ENCODE results near the gene ZNF839. TPM values are rescaled to one million over a fixed set of nuclear protein-coding genes. Genes with fewer than 3 reads are reported as not detected.
"Not testable (repeated sequence)": the region's sequence is repeated elsewhere in the genome, so short reads cannot be mapped to it uniquely, and the experiment has no call there.

Gene ZNF839
- total and polyA plus RNA-seq, 5 donors = 5.7 to 11.0 (median 7.0) TPM

DNA sequence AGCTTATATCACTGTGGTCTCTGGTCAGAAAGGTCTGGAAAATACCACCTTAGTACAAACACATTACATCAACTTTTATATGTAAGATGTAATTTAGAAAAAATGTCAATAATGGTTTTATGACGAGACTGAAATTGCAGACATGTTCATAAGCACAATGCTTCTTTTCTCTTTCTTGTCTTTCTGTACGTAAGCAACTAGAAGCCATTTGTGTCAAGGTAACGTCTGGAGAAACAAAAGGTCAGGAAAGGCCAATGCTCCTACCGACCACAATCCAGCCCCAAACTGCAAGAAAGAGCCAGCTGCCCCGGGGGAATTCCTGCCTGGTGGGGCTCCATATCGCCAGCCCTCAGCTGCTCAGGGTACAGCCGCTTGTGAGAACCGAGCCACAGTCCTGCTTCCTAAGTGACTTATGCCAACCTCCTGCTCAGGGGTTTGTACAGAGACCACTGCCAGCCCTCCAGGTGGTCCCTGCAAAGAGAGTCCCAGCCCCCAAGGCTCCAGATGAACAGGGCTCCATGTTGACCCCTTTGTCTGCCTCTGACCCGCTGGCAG is 6.3 kb downstream of the ZNF839 start:
- no peaks in the 10 kb centered on the region for H3K4me1 ChIP-seq (ENCODE audit: control insufficient read depth, insufficient read depth, low read length)
- intact Hi-C loops (cut with DNase I) = no loop called here
- ATAC-seq (no peak), DNase-seq (peak in 1 of 3 donors; percentile 14)
- H3K4me3 ChIP-seq (ENCODE audit: low read length) = no peak overlapping the region
- H3K27me3 ChIP-seq (ENCODE audit: control insufficient read depth, insufficient read depth) = no peaks in the 10 kb centered on the region
- no peak overlapping the region for H3K27ac ChIP-seq (ENCODE audit: low read length)
- H3K9me3 ChIP-seq (ENCODE audit: control insufficient read depth, low read length) = no peaks in the 10 kb centered on the region
- WGBS = 81% methylated on average over 9 of the region's 9 CpGs

DNA sequence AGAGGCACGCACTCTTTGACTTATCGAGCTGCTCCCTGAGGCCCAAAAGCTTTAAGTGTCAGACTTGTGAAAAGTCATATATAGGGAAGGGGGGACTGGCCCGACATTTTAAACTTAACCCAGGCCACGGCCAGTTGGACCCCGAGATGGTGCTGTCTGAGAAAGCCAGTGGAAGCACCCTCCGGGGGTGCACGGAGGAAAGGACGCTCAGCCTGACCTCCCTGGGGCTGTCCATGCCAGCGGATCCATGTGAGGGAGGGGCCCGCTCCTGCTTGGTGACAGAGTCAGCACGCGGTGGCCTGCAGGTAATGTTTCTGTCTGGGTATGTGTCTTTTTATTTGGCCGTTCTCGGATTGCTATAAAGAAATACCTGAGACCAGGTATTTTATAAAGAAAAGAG is 7.0 kb downstream of the ZNF839 start:
- Histone ChIP-seq H3K27me3 (ENCODE audit: control insufficient read depth, insufficient read depth) (no peaks in the 10 kb centered on the region), H3K4me1 (ENCODE audit: control insufficient read depth, insufficient read depth, low read length) (no peaks in the 10 kb centered on the region), H3K9me3 (ENCODE audit: control insufficient read depth, low read length) (no peaks in the 10 kb centered on the region), H3K27ac (ENCODE audit: low read length) (no peak overlapping the region), H3K4me3 (ENCODE audit: low read length) (no peak overlapping the region)
- ATAC-seq (no peak), DNase-seq (peak in 1 of 3 donors; percentile 42)
- intact Hi-C loops (cut with DNase I) = no loop called here
- 95% methylated on average over 14 of the region's 14 CpGs for WGBS

DNA sequence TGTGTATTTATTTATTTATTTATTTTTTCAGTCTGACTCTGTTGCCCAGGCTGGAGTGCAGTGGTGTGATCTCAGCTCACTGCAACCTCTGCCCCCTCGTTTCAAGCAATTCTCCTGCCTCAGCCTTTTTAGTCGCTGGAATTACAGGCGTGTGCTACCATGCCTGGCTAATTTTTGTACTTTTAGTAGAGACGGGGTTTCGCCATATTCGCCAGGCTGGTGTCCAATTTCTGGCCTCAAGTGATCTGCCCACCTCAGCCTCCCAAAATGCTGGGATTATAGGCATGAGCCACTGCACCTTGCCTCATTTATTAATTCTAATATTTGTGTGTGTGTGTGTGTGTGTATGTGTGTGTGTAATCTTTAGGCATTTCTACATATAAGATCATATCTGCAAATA is 9.8 kb downstream of the ZNF839 start:
- 93% methylated on average over 6 of the region's 6 CpGs for WGBS
- intact Hi-C loops (cut with DNase I); DNase-seq; H3K9me3 ChIP-seq (ENCODE audit: control insufficient read depth, low read length); ATAC-seq; H3K27ac ChIP-seq (ENCODE audit: low read length); H3K4me3 ChIP-seq (ENCODE audit: low read length); H3K27me3 ChIP-seq (ENCODE audit: control insufficient read depth, insufficient read depth); H3K4me1 ChIP-seq (ENCODE audit: control insufficient read depth, insufficient read depth, low read length): not testable (repeated sequence)

DNA sequence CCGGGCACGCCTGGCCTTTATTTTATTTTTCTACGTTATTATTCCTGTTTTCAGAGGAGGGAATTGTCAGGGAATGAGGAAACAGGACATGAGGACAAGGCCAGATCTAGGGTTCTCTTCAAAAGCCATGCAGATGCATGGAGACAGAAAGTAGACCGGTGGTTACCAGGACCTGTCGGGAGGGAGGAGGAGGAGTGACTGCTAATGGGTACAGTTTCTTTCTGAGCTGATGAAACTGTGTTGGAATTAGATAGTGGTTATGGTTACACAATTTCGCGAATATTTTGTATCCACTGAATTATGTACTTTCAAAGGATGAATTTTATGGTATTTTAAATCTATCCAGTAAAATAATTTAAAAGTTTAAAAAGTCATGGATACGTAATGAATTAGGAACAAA is 11.3 kb downstream of the ZNF839 start:
- H3K4me3 ChIP-seq (ENCODE audit: low read length) = no peak overlapping the region
- ATAC-seq (no peak), DNase-seq (no peak)
- intact Hi-C loops (cut with DNase I) = no loop called here
- 95% methylated on average over 8 of the region's 8 CpGs for whole genome bisulfite sequencing
- H3K9me3 ChIP-seq (ENCODE audit: control insufficient read depth, low read length) = no peaks in the 10 kb centered on the region
- no peaks in the 10 kb centered on the region for H3K4me1 ChIP-seq (ENCODE audit: control insufficient read depth, insufficient read depth, low read length)
- no peaks in the 10 kb centered on the region for H3K27me3 ChIP-seq (ENCODE audit: control insufficient read depth, insufficient read depth)
- H3K27ac ChIP-seq (ENCODE audit: low read length) = no peak overlapping the region

DNA sequence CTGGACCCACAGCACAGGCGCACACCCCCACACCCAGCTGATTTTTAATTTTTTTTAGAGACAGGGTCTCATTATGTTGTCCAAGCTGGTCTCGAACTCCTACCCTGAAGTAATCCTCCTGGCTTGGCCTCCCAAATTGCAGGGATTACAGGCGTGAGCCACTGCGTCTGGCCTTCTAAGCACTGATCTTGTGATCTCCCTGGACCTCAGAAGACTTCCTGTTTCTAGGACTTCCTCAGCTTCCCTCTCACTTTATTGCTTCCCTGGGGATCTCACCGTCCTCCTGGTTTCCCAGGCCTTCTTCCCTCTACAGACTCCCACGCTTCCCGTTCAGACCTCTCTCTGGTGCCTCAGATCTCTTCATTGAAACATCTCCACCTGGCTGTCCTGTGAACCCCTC is 13.8 kb downstream of the ZNF839 start:
- Histone ChIP-seq H3K4me1 (ENCODE audit: control insufficient read depth, insufficient read depth, low read length) (no peaks in the 10 kb centered on the region), H3K27ac (ENCODE audit: low read length) (no peak overlapping the region), H3K9me3 (ENCODE audit: control insufficient read depth, low read length) (no peaks in the 10 kb centered on the region), H3K27me3 (ENCODE audit: control insufficient read depth, insufficient read depth) (no peaks in the 10 kb centered on the region), H3K4me3 (ENCODE audit: low read length) (no peak overlapping the region)
- WGBS = 75% methylated on average over 7 of the region's 7 CpGs
- DNase-seq = no peak
- no peak for ATAC-seq
- intact Hi-C loops (cut with DNase I) = no loop called here

DNA sequence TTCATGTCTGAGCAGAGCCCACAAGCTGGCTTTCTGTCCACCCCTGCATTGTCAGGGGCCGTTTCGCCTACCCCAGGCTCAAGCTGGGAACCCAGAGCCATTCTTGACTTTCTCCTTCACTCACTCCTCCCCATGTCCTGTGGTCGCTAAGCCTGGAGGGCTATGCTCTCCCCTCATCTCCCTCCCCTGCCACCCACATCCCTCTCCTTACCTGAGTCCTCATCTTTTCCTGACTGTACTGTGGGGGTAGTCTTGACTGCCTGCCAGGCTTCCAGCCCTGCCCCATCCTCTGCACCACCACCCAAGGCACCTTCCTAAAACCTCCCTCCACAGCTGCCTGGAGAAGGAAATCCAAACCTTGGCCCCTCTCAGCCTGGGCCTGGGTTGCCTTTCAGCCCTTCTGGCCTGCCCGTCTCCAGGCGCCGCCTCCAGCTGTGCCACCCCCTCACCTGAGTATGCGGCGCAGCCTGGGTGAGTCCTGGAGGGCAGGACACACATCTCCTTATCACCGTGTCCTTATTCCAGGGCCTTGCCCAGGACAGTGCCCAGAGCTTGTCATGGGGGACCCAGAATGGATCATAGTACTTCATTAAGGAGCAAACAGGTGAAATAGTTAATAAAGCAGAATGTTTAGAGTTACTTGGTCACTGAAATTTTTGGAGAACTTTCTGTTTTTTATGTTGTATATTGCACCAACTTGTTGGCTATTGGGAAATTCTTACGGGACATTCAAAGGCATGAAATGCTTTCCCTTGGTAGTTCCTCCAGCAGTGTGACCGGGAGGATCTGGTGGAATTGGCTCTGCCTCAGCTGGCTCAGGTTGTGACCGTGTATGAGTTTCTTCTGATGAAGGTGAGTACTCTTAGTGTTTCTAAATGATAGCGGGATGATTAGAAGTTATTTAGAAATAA is 14.5 kb downstream of the ZNF839 start:
- ATAC-seq = peak in 1 of 2 donors; percentile 22
- no peaks in the 10 kb centered on the region for H3K27me3 ChIP-seq (ENCODE audit: control insufficient read depth, insufficient read depth)
- H3K4me3 ChIP-seq (ENCODE audit: low read length) = no peak overlapping the region
- no peaks in the 10 kb centered on the region for H3K9me3 ChIP-seq (ENCODE audit: control insufficient read depth, low read length)
- peak in 2 of 3 donors; percentile 39 to 42 for DNase-seq
- intact Hi-C loops (cut with DNase I) = no loop called here
- H3K4me1 ChIP-seq (ENCODE audit: control insufficient read depth, insufficient read depth, low read length) = no peaks in the 10 kb centered on the region
- 91% methylated on average over 13 of the region's 13 CpGs for WGBS
- H3K27ac ChIP-seq (ENCODE audit: low read length) = no peak overlapping the region

DNA sequence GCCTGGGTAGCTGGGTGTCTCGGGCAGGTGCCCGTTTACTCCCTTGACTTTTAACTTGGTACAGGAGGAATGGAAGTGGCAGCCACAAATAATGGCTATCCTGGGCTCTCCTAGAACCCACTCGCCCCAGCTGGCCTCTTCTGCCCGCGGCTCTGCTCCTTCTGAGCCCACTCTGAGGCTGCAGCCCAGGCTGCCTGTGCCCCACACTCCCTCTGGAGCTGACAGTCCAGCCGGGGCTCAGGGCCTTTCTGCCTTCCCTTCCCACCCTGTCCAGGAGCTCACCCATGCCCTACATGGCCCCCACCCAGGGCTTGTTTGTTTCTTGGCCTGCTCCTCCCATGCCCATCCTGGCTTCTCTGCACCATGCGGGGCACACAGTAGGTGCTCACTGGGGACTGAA is 15.6 kb downstream of the ZNF839 start:
- Histone ChIP-seq H3K4me1 (ENCODE audit: control insufficient read depth, insufficient read depth, low read length) (no peaks in the 10 kb centered on the region), H3K27me3 (ENCODE audit: control insufficient read depth, insufficient read depth) (no peaks in the 10 kb centered on the region), H3K4me3 (ENCODE audit: low read length) (no peak overlapping the region), H3K27ac (ENCODE audit: low read length) (no peak overlapping the region), H3K9me3 (ENCODE audit: control insufficient read depth, low read length) (no peaks in the 10 kb centered on the region)
- peak in 1 of 2 donors; percentile 52 for ATAC-seq
- intact Hi-C loops (cut with DNase I) = no loop called here
- DNase-seq = peak in 1 of 3 donors; percentile 22
- 94% methylated on average over 7 of the region's 7 CpGs for WGBS

DNA sequence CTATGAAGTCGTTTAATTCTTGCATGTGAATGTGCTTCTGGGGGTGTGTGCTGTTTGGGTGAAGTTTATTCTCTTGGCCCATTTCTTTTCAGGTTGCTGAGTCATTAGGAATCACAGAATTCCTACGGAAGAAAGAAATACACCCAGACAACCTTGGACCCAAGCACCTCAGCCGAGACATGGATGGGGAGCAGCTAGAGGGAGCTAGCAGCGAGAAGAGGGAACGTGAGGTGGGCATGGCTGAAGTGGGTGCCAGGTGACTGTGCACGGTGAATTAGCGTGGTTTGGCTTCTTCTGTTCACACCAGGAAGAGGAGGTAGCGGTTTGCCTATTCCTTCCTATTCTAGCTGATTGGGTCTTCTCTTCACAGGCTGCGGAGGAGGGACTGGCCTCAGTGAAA is 19.2 kb downstream of the ZNF839 start:
- Histone ChIP-seq H3K4me1 (ENCODE audit: control insufficient read depth, insufficient read depth, low read length) (no peaks in the 10 kb centered on the region), H3K27ac (ENCODE audit: low read length) (no peak overlapping the region), H3K4me3 (ENCODE audit: low read length) (no peak overlapping the region), H3K9me3 (ENCODE audit: control insufficient read depth, low read length) (no peaks in the 10 kb centered on the region), H3K27me3 (ENCODE audit: control insufficient read depth, insufficient read depth) (no peaks in the 10 kb centered on the region)
- intact Hi-C loops (cut with DNase I) = no loop called here
- DNase-seq (no peak), ATAC-seq (no peak)
- 91% methylated on average over 9 of the region's 9 CpGs for WGBS

DNA sequence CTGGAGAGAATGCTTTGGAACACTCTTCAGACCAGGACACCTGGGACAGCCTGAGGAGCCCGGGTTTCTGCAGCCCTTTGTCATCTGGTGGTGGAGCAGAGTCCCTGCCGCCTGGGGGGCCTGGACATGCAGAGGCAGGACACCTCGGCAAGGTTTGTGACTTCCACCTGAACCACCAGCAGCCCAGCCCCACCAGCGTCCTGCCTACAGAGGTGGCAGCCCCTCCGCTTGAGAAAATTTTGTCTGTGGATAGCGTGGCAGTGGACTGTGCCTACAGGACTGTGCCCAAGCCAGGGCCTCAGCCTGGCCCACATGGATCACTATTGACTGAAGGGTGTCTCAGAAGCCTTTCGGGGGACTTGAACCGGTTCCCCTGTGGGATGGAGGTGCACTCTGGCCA is 22.0 kb downstream of the ZNF839 start:
- ATAC-seq (no peak), DNase-seq (no peak)
- intact Hi-C loops (cut with DNase I) = no loop called here
- no peaks in the 10 kb centered on the region for H3K9me3 ChIP-seq (ENCODE audit: control insufficient read depth, low read length)
- H3K27me3 ChIP-seq (ENCODE audit: control insufficient read depth, insufficient read depth) = no peaks in the 10 kb centered on the region
- H3K27ac ChIP-seq (ENCODE audit: low read length) = no peak overlapping the region
- no peaks in the 10 kb centered on the region for H3K4me1 ChIP-seq (ENCODE audit: control insufficient read depth, insufficient read depth, low read length)
- H3K4me3 ChIP-seq (ENCODE audit: low read length) = no peak overlapping the region
- WGBS = 91% methylated on average over 8 of the region's 8 CpGs

DNA sequence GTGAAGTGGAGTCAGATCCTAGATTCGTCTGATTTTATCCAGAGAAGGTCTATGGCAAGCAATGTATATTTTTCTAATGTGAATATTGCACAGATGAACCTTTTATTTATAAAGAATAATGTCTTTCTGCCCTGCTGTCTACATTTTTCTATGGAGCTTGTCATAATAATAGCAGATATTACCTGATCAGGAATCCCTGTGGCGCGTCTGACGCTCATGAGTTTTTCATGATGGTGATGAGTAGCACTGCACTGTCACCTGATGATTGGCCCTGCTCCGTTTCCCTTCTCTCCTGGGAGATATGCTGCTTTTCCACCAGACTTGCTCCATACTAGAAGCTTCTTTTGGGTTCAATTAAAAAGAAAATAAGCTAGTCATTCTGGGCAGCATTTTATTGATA is 22.7 kb downstream of the ZNF839 start:
- H3K9me3 ChIP-seq (ENCODE audit: control insufficient read depth, low read length) = no peaks in the 10 kb centered on the region
- H3K4me3 ChIP-seq (ENCODE audit: low read length) = no peak overlapping the region
- H3K4me1 ChIP-seq (ENCODE audit: control insufficient read depth, insufficient read depth, low read length) = no peaks in the 10 kb centered on the region
- DNase-seq (no peak), ATAC-seq (no peak)
- WGBS = 85% methylated on average over 5 of the region's 5 CpGs
- intact Hi-C loops (cut with DNase I) = no loop called here
- no peaks in the 10 kb centered on the region for H3K27me3 ChIP-seq (ENCODE audit: control insufficient read depth, insufficient read depth)
- H3K27ac ChIP-seq (ENCODE audit: low read length) = no peak overlapping the region

DNA sequence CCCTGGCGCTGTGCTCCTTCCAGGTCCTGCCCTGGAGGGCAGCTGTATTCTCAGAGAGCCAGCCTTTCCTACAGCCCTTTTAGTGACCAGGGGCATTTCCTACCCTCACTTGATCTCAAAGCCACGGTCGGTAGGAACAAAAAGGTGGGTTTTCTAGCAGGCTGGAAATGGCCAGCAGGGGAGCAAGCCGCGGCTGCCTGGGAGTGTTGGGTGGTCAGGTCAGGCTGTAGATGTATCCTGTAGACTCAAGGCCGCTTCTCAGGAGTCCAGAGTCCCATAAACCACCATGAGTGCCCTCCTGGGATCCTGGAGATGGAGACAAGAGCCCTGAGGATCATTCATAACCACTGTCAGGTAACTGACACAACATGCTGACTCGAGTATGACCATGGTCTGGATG is 24.5 kb downstream of the ZNF839 start:
- intact Hi-C loops (cut with DNase I) = no loop called here
- H3K27ac ChIP-seq (ENCODE audit: low read length) = no peak overlapping the region
- ATAC-seq (no peak), DNase-seq (no peak)
- H3K27me3 ChIP-seq (ENCODE audit: control insufficient read depth, insufficient read depth) = no peaks in the 10 kb centered on the region
- 86% methylated on average over 7 of the region's 7 CpGs for WGBS
- H3K4me3 ChIP-seq (ENCODE audit: low read length) = no peak overlapping the region
- H3K9me3 ChIP-seq (ENCODE audit: control insufficient read depth, low read length) = no peaks in the 10 kb centered on the region
- no peaks in the 10 kb centered on the region for H3K4me1 ChIP-seq (ENCODE audit: control insufficient read depth, insufficient read depth, low read length)

Data from right cardiac atrium (tissue), 5 donors.